ENCODE measurements around the gene CINP.
"Not testable (repeated sequence)": the region's sequence is repeated elsewhere in the genome, so short reads cannot be mapped to it uniquely, and the experiment has no call there.

Gene CINP

GRCh38 chr14:102319351-102320032, 43.2 kb downstream of the CINP start, which contains the start of gene ZNF839:
TSS of gene ZNF839 (plus strand) at chr14:102319746. CDS start at chr14:102319766, 20 bp downstream.
- peak; percentile 67 for DNase-seq

- no peak for DNase-seq
Observed at GRCh38 chr14:102318781-102319276, 43.9 kb downstream of the CINP start.

GRCh38 chr14:102317564-102318248, 45.0 kb downstream of the CINP start:
- no peak for DNase-seq

- peak; percentile 83 for DNase-seq
Observed at GRCh38 chr14:102316743-102317563, 45.7 kb downstream of the CINP start.

GRCh38 chr14:102316338-102316742, 46.4 kb downstream of the CINP start:
- no peak for DNase-seq

GRCh38 chr14:102315121-102315520, 47.6 kb downstream of the CINP start:
- no peak for DNase-seq

GRCh38 chr14:102314242-102315011, 48.3 kb downstream of the CINP start:
- peak; percentile 68 for DNase-seq

- peak; percentile 81 for DNase-seq
Observed at GRCh38 chr14:102304611-102305506, 57.8 kb downstream of the CINP start, which contains the start of gene MOK. TSS of gene MOK (minus strand) at chr14:102305164. CDS start at chr14:102304968, 196 bp downstream.

- DNase-seq, result no peak
Observed at GRCh38 chr14:102303664-102304063, 59.0 kb downstream of the CINP start.

- DNase-seq, result not testable (repeated sequence)
Observed at GRCh38 chr14:102298303-102299070, 64.2 kb downstream of the CINP start.
